ENCODE data around the gene FXYD6.
"Not testable (repeated sequence)": the region's sequence is repeated elsewhere in the genome, so short reads cannot be mapped to it uniquely, and the experiment has no call there.

The FXYD6 gene

DNA sequence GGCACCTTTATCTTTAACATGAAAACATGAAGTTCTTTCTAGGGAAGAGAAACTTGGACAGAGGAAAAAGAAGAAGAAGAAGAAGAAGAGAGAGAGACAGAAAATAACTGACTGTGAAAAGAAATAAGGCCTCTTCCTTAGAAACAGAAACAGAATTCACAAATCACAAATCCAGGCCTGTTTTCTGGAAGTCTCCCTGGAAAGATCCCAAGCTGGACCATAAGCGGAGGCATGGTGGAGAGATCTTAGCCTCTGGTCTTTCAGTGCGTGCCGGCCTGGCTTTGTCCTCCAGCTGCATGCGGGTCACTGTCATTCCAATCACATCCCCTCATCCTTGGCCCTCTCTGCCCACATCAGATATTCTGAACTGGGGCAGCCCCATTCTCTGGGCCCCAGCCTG lies 6.9 kb downstream of the FXYD6 start:
- no peak for TF ChIP-seq CTCF (IDR thresholded peaks at IDR 0.05)
- no peaks in the 10 kb centered on the region for H3K4me1 ChIP-seq
- H3K4me2 ChIP-seq (ENCODE audit: low read length) = no peak overlapping the region
- no peak overlapping the region for H3K4me3 ChIP-seq (ENCODE audit: low read depth, low read length)
- H3K79me2 ChIP-seq = no peaks in the 10 kb centered on the region
- H3K36me3 ChIP-seq (ENCODE audit: control insufficient read depth, insufficient read depth, low read length) = no peaks in the 10 kb centered on the region
- H3K27me3 ChIP-seq (ENCODE audit: control insufficient read depth, insufficient read depth, low read length) = no peaks in the 10 kb centered on the region
- no peaks in the 10 kb centered on the region for H3K9me3 ChIP-seq (ENCODE audit: control insufficient read depth, low read length)
- H2AFZ ChIP-seq = no peak overlapping the region
- H3K27ac ChIP-seq = no peak overlapping the region
- no peak overlapping the region for H3K9ac ChIP-seq

DNA sequence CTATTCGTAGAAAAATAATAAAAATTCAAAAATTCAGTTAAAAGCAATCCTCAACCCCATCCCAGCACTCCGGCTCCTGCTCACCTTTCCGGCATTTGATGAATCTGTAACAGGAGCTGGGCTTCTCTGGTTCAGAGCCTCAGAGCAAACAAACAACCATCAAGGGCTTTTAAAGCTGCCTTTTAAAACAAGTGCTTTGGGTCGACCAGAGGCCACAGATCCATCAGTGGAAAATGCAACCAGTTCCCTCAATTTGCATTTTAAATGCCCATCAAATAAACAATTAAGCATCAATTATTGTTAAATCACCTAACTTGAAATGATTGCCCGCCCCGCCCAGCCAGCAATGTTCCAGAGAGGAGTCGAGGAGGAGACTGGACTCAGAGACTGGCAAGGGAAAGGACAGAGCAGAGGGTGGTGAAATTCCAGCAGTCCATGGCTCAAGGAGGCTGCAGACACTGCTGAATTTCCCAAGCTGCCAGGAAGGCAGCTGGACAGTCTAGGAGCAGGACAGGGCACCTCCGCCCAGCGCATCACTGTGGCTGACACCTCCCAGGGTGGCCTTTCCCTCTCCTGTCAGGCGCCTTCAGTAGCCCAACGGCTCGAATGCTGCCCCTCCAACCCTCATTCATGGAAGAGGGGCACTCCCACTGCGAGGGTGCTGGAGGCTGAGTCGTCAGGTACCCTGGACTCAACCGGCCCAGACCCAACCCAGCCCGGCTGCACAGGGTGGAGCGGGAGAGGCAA lies 7.5 kb downstream of the FXYD6 start:
- no peaks in the 10 kb centered on the region for H3K36me3 ChIP-seq (ENCODE audit: control insufficient read depth, insufficient read depth, low read length)
- TF ChIP-seq CTCF (IDR thresholded peaks at IDR 0.05) = no peak
- H3K4me2 ChIP-seq (ENCODE audit: low read length) = no peak overlapping the region
- H3K27ac ChIP-seq = no peak overlapping the region
- no peak overlapping the region for H3K4me3 ChIP-seq (ENCODE audit: low read depth, low read length)
- H3K27me3 ChIP-seq (ENCODE audit: control insufficient read depth, insufficient read depth, low read length) = no peaks in the 10 kb centered on the region
- H2AFZ ChIP-seq = no peak overlapping the region
- no peak overlapping the region for H3K9ac ChIP-seq
- H3K79me2 ChIP-seq = no peaks in the 10 kb centered on the region
- no peaks in the 10 kb centered on the region for H3K4me1 ChIP-seq
- no peaks in the 10 kb centered on the region for H3K9me3 ChIP-seq (ENCODE audit: control insufficient read depth, low read length)

DNA sequence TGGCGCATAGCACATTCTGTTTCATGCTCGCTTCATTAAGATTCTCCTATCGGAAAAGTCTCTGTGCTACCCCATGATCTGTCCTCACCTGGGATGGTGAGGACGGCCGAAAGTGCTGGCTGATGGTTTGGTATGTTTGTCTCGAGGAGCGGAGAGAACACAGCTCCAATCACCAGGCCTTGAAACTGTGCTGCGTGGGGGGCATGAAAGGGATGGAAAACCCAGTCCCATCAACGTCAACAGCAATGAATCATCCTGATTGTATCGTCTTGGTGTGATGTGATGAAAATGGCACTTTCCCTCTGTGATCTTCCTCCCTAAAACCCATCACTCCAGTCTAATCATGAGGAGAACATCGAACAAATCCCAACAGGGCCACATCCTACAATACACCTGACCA lies 8.4 kb downstream of the FXYD6 start:
- H3K79me2 ChIP-seq = no peaks in the 10 kb centered on the region
- H3K27ac ChIP-seq = no peak overlapping the region
- no peaks in the 10 kb centered on the region for H3K9me3 ChIP-seq (ENCODE audit: control insufficient read depth, low read length)
- no peak overlapping the region for H3K4me2 ChIP-seq (ENCODE audit: low read length)
- no peaks in the 10 kb centered on the region for H3K36me3 ChIP-seq (ENCODE audit: control insufficient read depth, insufficient read depth, low read length)
- H3K9ac ChIP-seq = no peak overlapping the region
- no peak overlapping the region for H2AFZ ChIP-seq
- no peaks in the 10 kb centered on the region for H3K27me3 ChIP-seq (ENCODE audit: control insufficient read depth, insufficient read depth, low read length)
- no peak for TF ChIP-seq CTCF (IDR thresholded peaks at IDR 0.05)
- H3K4me1 ChIP-seq = no peaks in the 10 kb centered on the region
- no peak overlapping the region for H3K4me3 ChIP-seq (ENCODE audit: low read depth, low read length)

DNA sequence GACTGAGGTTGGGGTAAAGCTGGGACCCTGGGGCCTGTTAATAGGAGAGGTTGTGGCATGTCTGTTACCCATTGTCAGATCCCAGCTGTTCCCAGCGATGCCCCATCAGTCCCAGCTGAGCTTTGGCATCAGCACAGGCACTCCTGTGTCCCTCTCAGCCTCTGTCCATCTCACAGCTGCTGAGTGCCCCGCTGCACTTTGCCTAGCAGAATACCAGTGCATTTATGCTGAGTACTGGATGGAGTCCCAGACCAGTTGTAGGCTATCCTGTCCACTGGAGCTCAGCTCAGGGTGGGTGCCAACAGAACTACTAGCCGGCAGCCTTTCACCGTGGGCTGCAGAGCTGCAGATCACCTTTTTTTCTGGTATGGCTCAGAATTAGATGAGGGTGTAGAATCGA lies 9.9 kb downstream of the FXYD6 start:
- H3K9me3 ChIP-seq (ENCODE audit: control insufficient read depth, low read length) = no peaks in the 10 kb centered on the region
- TF ChIP-seq CTCF (IDR thresholded peaks at IDR 0.05) = no peak
- H3K27ac ChIP-seq = no peak overlapping the region
- H3K4me3 ChIP-seq (ENCODE audit: low read depth, low read length) = no peak overlapping the region
- H3K79me2 ChIP-seq = no peaks in the 10 kb centered on the region
- no peak overlapping the region for H3K9ac ChIP-seq
- no peaks in the 10 kb centered on the region for H3K4me1 ChIP-seq
- no peaks in the 10 kb centered on the region for H3K27me3 ChIP-seq (ENCODE audit: control insufficient read depth, insufficient read depth, low read length)
- no peak overlapping the region for H3K4me2 ChIP-seq (ENCODE audit: low read length)
- H3K36me3 ChIP-seq (ENCODE audit: control insufficient read depth, insufficient read depth, low read length) = no peaks in the 10 kb centered on the region
- no peak overlapping the region for H2AFZ ChIP-seq

DNA sequence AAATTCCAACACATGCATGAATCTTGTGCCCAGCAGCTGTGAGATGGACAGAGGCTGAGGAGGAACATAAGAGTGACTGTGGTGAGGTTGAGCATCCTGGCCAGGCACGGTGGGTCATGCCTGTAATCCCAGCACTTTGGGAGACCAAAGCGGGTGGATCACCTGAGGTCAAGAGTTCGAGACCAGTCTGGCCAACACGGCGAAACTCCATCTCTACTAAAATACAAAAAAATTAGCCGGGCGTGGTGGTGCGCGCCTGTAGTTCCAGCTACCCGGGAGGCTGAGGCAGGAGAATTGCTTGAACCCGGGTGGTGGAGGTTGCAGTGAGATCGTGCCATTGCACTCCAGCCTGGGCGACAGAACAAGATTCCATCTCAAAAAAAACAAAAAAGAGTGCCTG lies 10.9 kb downstream of the FXYD6 start:
- H2AFZ ChIP-seq; H3K4me1 ChIP-seq; H3K27me3 ChIP-seq (ENCODE audit: control insufficient read depth, insufficient read depth, low read length); H3K9me3 ChIP-seq (ENCODE audit: control insufficient read depth, low read length); H3K4me2 ChIP-seq (ENCODE audit: low read length); H3K9ac ChIP-seq; H3K36me3 ChIP-seq (ENCODE audit: control insufficient read depth, insufficient read depth, low read length); H3K4me3 ChIP-seq (ENCODE audit: low read depth, low read length); H3K79me2 ChIP-seq; H3K27ac ChIP-seq: not testable (repeated sequence)

Data from parathyroid adenoma (tissue), 2 donors.